Ishikawa (cell line): Measurements from ENCODE around the gene SPOCK2.

Experiments used
- CEBPB ChIP-seq: IDR thresholded peaks from 2 replicates; pipeline ENCODE4 v1.6.1; 2012
- CREB1 ChIP-seq: IDR thresholded peaks from 2 replicates; pipeline ENCODE4 v1.6.1; 2012; ENCODE audit warnings: low read depth
- EGR1 ChIP-seq: IDR thresholded peaks from 2 replicates; pipeline ENCODE4 v1.6.1; 2012
- EP300 ChIP-seq: IDR thresholded peaks from 2 replicates; pipeline ENCODE4 v1.6.1; 2012; ENCODE audit warnings: borderline replicate concordance
- FOXM1 ChIP-seq: IDR thresholded peaks from 2 replicates; pipeline ENCODE4 v1.6.1; 2012; ENCODE audit warnings: low read depth, borderline replicate concordance
- NFIC ChIP-seq: IDR thresholded peaks from 2 replicates; pipeline ENCODE4 v1.6.1; 2012
- RAD21 ChIP-seq: IDR thresholded peaks from 2 replicates; pipeline ENCODE4 v1.6.1; 2012; ENCODE audit warnings: low read depth
- TAF1 ChIP-seq: IDR thresholded peaks from 2 replicates; pipeline ENCODE4 v1.6.1; 2012; ENCODE audit warnings: low read depth, mild to moderate bottlenecking
- TCF12 ChIP-seq: IDR thresholded peaks from 2 replicates; pipeline ENCODE4 v1.6.1; 2012; ENCODE audit warnings: low read depth
- TEAD4 ChIP-seq: IDR thresholded peaks from 2 replicates; pipeline ENCODE4 v1.6.1; 2012
- USF1 ChIP-seq: IDR thresholded peaks from 2 replicates; pipeline ENCODE4 v1.6.1; 2012
- YY1 ChIP-seq: IDR thresholded peaks from 2 replicates; pipeline ENCODE4 v1.6.1; 2012; ENCODE audit warnings: low read depth
- ZBTB7A ChIP-seq: IDR thresholded peaks from 2 replicates; pipeline ENCODE4 v1.6.1; 2012; ENCODE audit warnings: low read depth
- TF ChIP-seq, protein P1 (sequence below): IDR thresholded peaks from 2 replicates; pipeline ENCODE4 v1.6.1; 2012
- TF ChIP-seq, protein P2 (sequence below): IDR thresholded peaks from 2 replicates; pipeline ENCODE4 v1.6.1; 2012; ENCODE audit warnings: low read depth, mild to moderate bottlenecking

Gene SPOCK2

DNA sequence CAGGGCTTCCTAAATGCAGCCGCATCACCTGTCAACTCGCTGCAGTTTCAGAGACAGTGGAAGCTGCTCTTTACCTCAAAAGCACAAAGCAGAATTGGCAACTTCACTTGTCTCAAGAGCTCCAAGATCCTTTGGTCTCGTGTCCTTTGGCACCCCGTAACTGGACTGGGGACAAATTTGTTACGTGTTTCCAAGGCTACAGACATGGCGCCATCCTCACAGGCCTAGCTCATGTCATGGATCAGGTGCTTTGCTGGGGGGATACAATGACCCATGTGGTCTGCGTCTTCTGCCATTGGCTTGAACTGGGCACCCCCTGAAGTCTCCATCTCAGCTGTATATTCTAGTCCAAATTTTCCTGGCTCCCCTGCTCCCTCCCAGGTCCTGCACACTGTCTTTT, 75.6 kb downstream of the SPOCK2 start:
- TF ChIP-seq FOXM1 (no peak), USF1 (no peak), CEBPB (no peak), RAD21 (no peak), TCF12 (no peak)

DNA sequence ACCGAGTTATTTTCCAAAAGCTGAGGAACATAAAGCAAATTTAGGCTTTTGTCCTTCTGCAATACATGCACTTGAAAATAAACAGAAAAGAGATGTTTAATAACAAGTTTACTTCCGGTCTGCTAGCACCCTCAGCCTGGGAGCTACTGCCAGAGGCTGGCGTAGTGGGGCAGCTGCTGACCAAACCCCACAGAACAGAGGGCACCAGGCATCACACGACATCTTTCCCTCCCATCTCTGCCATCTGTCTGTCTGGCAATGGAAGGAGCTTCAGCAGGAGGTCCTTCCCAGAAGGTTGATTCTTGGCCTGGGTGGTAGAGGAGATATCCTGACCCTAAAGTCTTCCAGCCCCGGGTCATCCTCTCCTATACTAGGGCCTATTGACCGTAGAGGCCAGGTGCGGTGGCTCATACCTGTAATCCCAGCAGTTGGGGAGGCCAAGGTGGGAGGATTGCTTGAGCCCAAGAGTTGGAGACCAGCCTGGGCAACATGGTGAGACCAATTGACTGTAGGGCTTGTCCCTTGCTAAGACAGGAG, 76.3 kb downstream of the SPOCK2 start:
- no peak for TF ChIP-seq CEBPB
- TF ChIP-seq EP300, result no peak
- TF ChIP-seq TAF1, result no peak

GRCh38 chr10:72011468-72011867, 76.9 kb downstream of the SPOCK2 start:
- no peak for TF ChIP-seq YY1
- no peak for TF ChIP-seq TCF12

- no peak for TF ChIP-seq USF1
- no peak for TF ChIP-seq TEAD4
- TF ChIP-seq, protein P1, sequence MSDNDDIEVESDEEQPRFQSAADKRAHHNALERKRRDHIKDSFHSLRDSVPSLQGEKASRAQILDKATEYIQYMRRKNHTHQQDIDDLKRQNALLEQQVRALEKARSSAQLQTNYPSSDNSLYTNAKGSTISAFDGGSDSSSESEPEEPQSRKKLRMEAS, result no peak
- TF ChIP-seq YY1, result no peak
- TF ChIP-seq TAF1, result no peak
- TF ChIP-seq CREB1, result no peak
- no peak for TF ChIP-seq TCF12
- TF ChIP-seq EP300, result no peak
- TF ChIP-seq EGR1, result no peak
- TF ChIP-seq, protein P2, sequence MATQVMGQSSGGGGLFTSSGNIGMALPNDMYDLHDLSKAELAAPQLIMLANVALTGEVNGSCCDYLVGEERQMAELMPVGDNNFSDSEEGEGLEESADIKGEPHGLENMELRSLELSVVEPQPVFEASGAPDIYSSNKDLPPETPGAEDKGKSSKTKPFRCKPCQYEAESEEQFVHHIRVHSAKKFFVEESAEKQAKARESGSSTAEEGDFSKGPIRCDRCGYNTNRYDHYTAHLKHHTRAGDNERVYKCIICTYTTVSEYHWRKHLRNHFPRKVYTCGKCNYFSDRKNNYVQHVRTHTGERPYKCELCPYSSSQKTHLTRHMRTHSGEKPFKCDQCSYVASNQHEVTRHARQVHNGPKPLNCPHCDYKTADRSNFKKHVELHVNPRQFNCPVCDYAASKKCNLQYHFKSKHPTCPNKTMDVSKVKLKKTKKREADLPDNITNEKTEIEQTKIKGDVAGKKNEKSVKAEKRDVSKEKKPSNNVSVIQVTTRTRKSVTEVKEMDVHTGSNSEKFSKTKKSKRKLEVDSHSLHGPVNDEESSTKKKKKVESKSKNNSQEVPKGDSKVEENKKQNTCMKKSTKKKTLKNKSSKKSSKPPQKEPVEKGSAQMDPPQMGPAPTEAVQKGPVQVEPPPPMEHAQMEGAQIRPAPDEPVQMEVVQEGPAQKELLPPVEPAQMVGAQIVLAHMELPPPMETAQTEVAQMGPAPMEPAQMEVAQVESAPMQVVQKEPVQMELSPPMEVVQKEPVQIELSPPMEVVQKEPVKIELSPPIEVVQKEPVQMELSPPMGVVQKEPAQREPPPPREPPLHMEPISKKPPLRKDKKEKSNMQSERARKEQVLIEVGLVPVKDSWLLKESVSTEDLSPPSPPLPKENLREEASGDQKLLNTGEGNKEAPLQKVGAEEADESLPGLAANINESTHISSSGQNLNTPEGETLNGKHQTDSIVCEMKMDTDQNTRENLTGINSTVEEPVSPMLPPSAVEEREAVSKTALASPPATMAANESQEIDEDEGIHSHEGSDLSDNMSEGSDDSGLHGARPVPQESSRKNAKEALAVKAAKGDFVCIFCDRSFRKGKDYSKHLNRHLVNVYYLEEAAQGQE, result no peak
- no peak for TF ChIP-seq FOXM1
- TF ChIP-seq RAD21, result no peak
- TF ChIP-seq ZBTB7A, result no peak
These were observed 77.3 kb downstream of the SPOCK2 start for GRCh38 chr10:72011016-72011415.

GRCh38 chr10:72010234-72010973, 77.9 kb downstream of the SPOCK2 start:
- TF ChIP-seq TEAD4 (no peak), USF1 (no peak), TAF1 (no peak)

GRCh38 chr10:72009425-72010081, 78.8 kb downstream of the SPOCK2 start:
- no peak for TF ChIP-seq TAF1
- TF ChIP-seq, protein P2, result no peak
- TF ChIP-seq YY1, result no peak
- no peak for TF ChIP-seq EP300
- TF ChIP-seq TCF12, result no peak
- TF ChIP-seq, protein P1, result no peak
- TF ChIP-seq NFIC, result no peak
- TF ChIP-seq CREB1, result no peak
- TF ChIP-seq FOXM1, result no peak
- no peak for TF ChIP-seq ZBTB7A
- TF ChIP-seq CEBPB, result no peak
- TF ChIP-seq USF1, result no peak
- TF ChIP-seq TEAD4, result no peak
- no peak for TF ChIP-seq EGR1
- no peak for TF ChIP-seq RAD21
